HL-60 (cell line): ENCODE data around the gene FBRS.
A peak's percentile ranks its signal among the peaks of the same experiment; 100 is the strongest.

Experiments
- DNase-seq, 2 experiments: peaks; one replicate each; pipeline ENCODE4 v3.0.0-alpha.2; 2010 to 2020; ENCODE audit warnings: low read depth in 1 of 2, low spot score in 1 of 2
- H3K27ac ChIP-seq: fragments of 250-450 bp; sonication (Bioruptor Pico); replicated peaks from 2 replicates; pipeline ENCODE4 v1.5.1; 2020; ENCODE audit warnings: mild to moderate bottlenecking, moderate library complexity
- H3K27me3 ChIP-seq: fragments of 250-450 bp; sonication (Bioruptor Pico); 2 replicates; pipeline ENCODE4 v1.5.1; 2021; ENCODE audit warnings: mild to moderate bottlenecking, moderate library complexity; ENCODE audit not compliant: insufficient read depth, poor library complexity, severe bottlenecking
- H3K4me3 ChIP-seq: replicated peaks from 2 replicates; pipeline ENCODE4 v1.5.1; 2011; ENCODE audit warnings: mild to moderate bottlenecking, control low read depth, low read length; ENCODE audit not compliant: insufficient read depth
- GABPA ChIP-seq: IDR thresholded peaks from 2 replicates; pipeline ENCODE4 v1.6.1; 2012; ENCODE audit warnings: low read depth
- POLR2AphosphoS5 ChIP-seq: IDR thresholded peaks from 2 replicates; pipeline ENCODE4 v1.6.1; 2012; ENCODE audit warnings: low read depth
- SPI1 ChIP-seq: IDR thresholded peaks from 2 replicates; pipeline ENCODE4 v1.6.1; 2012; ENCODE audit warnings: low read depth, mild to moderate bottlenecking, borderline replicate concordance
- TF ChIP-seq, protein P1 (sequence below): IDR thresholded peaks from one replicate; pipeline ENCODE4 v1.5.1; 2011; ENCODE audit warnings: low read length, control low read depth, inconsistent platforms; ENCODE audit not compliant: insufficient read depth
- TF ChIP-seq, protein P2 (sequence below): IDR thresholded peaks from 2 replicates; pipeline ENCODE4 v1.6.1; 2012; ENCODE audit warnings: low read depth; ENCODE audit not compliant: insufficient replicate concordance

Gene FBRS

DNA sequence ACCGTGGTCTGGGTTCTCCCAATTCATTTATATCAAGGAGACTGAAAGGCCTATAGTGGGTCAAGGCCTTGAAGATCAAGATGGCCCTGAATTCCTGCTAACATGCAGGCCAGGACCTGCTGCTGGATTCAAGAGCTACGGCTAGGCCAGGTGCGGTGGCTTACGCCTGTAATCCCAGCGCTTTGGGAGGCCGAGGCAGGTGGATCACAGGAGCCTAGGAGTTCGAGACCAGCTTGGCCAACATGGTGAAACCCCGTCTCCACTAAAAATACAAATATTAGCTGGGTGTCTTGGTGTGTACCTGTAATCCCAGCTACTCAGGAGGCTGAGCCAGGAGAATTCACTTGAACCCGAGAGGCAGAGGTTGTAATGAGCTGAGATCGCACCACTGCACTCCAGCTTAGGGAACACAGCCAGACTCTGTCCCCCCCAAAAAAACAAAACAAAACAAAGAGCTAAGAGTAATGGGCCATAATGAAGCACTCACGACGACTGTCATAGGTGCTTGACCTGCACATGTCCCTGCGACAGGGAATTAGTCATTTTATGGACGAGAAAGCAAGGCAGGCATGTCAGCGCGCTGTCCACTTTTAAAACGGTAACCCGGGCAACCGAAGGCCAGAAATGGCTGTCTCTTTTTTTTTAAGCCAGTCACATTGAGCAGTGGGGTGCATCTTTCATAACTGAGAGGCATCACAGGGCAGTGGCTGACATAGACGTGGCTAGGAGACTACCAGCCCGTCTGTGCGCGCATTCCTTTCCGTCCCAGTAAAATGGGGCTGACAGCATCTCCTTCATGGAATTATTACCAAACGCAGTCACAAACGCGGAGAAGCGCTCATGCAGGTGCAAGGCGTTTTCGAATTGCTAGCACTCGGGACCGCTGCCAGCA, 1.0 kb upstream of the FBRS start:
- no peak for TF ChIP-seq POLR2AphosphoS5
- TF ChIP-seq, protein P1, sequence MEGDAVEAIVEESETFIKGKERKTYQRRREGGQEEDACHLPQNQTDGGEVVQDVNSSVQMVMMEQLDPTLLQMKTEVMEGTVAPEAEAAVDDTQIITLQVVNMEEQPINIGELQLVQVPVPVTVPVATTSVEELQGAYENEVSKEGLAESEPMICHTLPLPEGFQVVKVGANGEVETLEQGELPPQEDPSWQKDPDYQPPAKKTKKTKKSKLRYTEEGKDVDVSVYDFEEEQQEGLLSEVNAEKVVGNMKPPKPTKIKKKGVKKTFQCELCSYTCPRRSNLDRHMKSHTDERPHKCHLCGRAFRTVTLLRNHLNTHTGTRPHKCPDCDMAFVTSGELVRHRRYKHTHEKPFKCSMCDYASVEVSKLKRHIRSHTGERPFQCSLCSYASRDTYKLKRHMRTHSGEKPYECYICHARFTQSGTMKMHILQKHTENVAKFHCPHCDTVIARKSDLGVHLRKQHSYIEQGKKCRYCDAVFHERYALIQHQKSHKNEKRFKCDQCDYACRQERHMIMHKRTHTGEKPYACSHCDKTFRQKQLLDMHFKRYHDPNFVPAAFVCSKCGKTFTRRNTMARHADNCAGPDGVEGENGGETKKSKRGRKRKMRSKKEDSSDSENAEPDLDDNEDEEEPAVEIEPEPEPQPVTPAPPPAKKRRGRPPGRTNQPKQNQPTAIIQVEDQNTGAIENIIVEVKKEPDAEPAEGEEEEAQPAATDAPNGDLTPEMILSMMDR = no peak
- TF ChIP-seq SPI1 = no peak
- TF ChIP-seq GABPA = no peak; the same call in 1 of the 2 replicates
- TF ChIP-seq, protein P2, sequence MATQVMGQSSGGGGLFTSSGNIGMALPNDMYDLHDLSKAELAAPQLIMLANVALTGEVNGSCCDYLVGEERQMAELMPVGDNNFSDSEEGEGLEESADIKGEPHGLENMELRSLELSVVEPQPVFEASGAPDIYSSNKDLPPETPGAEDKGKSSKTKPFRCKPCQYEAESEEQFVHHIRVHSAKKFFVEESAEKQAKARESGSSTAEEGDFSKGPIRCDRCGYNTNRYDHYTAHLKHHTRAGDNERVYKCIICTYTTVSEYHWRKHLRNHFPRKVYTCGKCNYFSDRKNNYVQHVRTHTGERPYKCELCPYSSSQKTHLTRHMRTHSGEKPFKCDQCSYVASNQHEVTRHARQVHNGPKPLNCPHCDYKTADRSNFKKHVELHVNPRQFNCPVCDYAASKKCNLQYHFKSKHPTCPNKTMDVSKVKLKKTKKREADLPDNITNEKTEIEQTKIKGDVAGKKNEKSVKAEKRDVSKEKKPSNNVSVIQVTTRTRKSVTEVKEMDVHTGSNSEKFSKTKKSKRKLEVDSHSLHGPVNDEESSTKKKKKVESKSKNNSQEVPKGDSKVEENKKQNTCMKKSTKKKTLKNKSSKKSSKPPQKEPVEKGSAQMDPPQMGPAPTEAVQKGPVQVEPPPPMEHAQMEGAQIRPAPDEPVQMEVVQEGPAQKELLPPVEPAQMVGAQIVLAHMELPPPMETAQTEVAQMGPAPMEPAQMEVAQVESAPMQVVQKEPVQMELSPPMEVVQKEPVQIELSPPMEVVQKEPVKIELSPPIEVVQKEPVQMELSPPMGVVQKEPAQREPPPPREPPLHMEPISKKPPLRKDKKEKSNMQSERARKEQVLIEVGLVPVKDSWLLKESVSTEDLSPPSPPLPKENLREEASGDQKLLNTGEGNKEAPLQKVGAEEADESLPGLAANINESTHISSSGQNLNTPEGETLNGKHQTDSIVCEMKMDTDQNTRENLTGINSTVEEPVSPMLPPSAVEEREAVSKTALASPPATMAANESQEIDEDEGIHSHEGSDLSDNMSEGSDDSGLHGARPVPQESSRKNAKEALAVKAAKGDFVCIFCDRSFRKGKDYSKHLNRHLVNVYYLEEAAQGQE = no peak
- peak overlapping the region; percentile 77 for H3K27ac ChIP-seq
- DNase-seq = no peak
- H3K4me3 ChIP-seq = peak overlapping the region; percentile 35
- H3K27me3 ChIP-seq = no peaks in the 10 kb centered on the region

DNA sequence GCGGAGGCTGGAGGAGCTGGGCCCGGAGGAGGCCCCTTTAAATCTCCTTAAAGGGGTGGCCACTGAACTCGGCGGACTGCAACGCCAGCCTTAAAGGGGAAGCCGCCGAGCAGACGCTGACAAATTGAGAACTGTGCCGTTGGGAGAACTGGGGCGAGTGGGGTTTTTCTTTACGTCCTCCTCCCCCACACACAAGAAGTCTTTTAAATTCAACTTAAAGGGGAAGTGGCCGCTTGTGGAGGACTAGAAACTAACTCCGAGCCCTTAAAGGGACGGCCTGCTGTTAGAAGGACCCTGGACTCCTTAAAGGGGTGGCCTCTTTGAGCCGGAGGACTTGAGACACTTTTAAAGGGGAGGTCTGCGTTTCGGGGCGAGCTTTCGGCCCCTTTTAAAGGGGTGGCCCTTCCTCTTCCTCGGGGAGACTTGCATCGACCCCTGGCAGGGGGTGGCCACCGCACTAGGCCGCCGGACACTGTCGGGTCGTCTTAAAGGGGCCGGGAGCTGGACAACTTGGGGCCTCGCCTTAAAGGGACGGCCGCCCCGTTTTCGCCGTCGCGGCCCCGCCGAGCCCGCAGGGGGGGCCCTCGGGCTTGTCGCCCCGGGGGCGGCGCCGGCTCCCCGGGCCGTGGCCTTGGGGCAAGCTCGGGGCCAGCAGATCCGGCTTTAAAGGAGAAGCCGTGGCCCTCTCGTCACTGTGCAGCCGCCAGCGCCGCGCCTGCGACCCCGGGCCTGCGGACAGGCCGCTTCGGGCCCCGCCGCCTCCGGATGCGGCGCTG, 688 bp downstream of the FBRS start:
- H3K27ac ChIP-seq = peak overlapping the region; percentile 99
- peak; percentile 95 to 97 for DNase-seq
- H3K4me3 ChIP-seq = peak overlapping the region; percentile 63
- TF ChIP-seq SPI1 = peak; percentile 91
- TF ChIP-seq, protein P2 = no peak
- no peaks in the 10 kb centered on the region for H3K27me3 ChIP-seq

DNA sequence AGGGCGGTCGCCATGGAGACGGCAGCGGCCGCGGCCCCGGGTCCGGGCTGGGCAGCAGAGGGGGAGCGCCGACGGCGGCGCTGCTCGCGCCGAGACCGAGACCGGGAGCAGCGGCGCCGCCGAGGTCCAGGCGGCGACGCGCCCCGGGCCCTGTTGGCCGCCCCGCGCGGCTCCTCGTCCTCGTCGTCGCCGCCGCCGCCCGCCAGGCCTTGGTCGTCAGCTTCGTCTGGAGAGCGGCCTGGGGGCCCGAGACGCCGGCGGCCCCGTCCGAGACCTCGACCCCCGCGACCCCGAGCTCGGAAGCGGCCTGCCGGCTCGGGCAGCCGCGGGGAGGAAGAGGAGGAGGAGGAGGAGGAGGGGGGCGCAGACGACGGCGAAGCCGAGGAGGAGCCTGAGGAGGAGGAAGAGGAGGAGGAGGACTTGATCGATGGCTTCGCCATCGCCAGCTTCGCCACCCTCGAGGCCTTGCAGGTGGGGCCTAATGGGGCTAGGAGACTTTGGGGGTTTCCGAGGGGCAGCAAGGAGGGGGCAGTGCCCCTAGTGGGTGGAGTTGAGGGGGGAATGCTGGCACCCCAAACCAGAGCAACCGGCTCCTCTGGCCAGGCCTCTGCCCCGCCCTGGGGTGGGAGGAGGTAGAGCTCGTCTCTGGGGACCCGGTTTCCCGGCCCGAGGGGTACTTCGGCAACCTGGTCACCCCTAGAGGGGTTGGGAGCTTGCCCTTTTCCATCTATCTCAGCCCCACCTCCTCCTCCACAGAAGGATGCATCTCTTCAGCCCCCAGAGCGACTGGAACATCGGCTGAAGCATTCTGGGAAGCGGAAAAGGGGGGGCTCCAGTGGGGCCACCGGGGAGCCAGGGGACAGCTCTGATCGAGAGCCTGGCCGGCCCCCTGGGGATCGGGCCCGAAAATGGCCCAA, 1.5 kb downstream of the FBRS start:
- no peaks in the 10 kb centered on the region for H3K27me3 ChIP-seq
- DNase-seq = peak in 1 of 2 experiments; percentile 27

More for the DNA sequence above, 1.5 kb downstream of the FBRS start:
- Histone ChIP-seq H3K27ac (peak overlapping the region; percentile 68), H3K4me3 (peak overlapping the region; percentile 63)
- no peak for TF ChIP-seq GABPA
- TF ChIP-seq, protein P2 = no peak
- no peak for TF ChIP-seq SPI1
- TF ChIP-seq POLR2AphosphoS5 = no peak
- TF ChIP-seq, protein P1 = no peak
